A673 (cell line): ENCODE data around the gene AGPAT3. TPM values are rescaled to one million over a fixed set of nuclear protein-coding genes. Genes with fewer than 3 reads are reported as not detected.

ENCODE experiments used
- BruUV-seq: library from RNA; stranded (reverse); fragments of 400-500 nt; replicated peaks from 2 replicates; lab custom pipeline; 2021; lab: Mats Ljungman, UMichigan
- CTCF ChIA-PET: fragments of 300-600 bp; sonication (Branson Sonifier 250); formaldehyde crosslinking; loops from one replicate; lab custom pipeline; 2022; ENCODE audit warnings: antibody characterized with exemption; lab: Charles Lee
- POLR2A ChIA-PET: fragments of 300-600 bp; sonication (Branson Sonifier 250); formaldehyde crosslinking; loops from one replicate; lab custom pipeline; 2022; ENCODE audit warnings: antibody characterized with exemption; ENCODE audit not compliant: low non-redundant PET; lab: Charles Lee
- DNase-seq: peaks from one replicate; pipeline ENCODE4 v3.0.0-alpha.2; 2015; ENCODE audit warnings: low spot score
- H3K27ac ChIP-seq: fragments of 200-600 bp; sonication (generic); 2 replicates; pipeline ENCODE4 v1.5.1; 2016; ENCODE audit warnings: mixed run types, low read depth, mild to moderate bottlenecking, mixed read lengths, antibody characterized with exemption, low read length; ENCODE audit not compliant: poor library complexity, severe bottlenecking
- H3K27me3 ChIP-seq: fragments of 200-600 bp; sonication (generic); replicated peaks from 2 replicates; pipeline ENCODE4 v1.6.1; 2017; ENCODE audit warnings: mixed run types, low read depth, mild to moderate bottlenecking, mixed read lengths, antibody characterized with exemption, low read length; ENCODE audit not compliant: insufficient read depth, poor library complexity
- H3K36me3 ChIP-seq: fragments of 200-600 bp; sonication (generic); 2 replicates; pipeline ENCODE4 v1.6.1; 2016; ENCODE audit warnings: mixed run types, mild to moderate bottlenecking, mixed read lengths, antibody characterized with exemption, low read length; ENCODE audit not compliant: insufficient read depth, poor library complexity, severe bottlenecking
- H3K4me1 ChIP-seq: fragments of 200-600 bp; sonication (generic); 2 replicates; pipeline ENCODE4 v1.6.1; 2017; ENCODE audit warnings: mixed run types, mild to moderate bottlenecking, mixed read lengths, antibody characterized with exemption, low read length; ENCODE audit not compliant: insufficient read depth, poor library complexity, severe bottlenecking
- H3K4me3 ChIP-seq: fragments of 200-600 bp; sonication (generic); 2 replicates; pipeline ENCODE4 v1.5.1; 2016; ENCODE audit warnings: low read depth, mixed run types, mild to moderate bottlenecking, mixed read lengths, low read length; ENCODE audit not compliant: poor library complexity, severe bottlenecking
- H3K9me3 ChIP-seq: fragments of 200-600 bp; sonication (generic); 2 replicates; pipeline ENCODE4 v1.6.1; 2016; ENCODE audit warnings: mixed run types, low read depth, mild to moderate bottlenecking, mixed read lengths, antibody characterized with exemption, low read length; ENCODE audit not compliant: poor library complexity, severe bottlenecking
- CTCF ChIP-seq: fragments of 300-800, 200-600 bp; sonication (generic); conservative IDR thresholded peaks from 2 replicates; pipeline ENCODE4 v1.5.1; 2017; ENCODE audit warnings: low read depth, mild to moderate bottlenecking, antibody characterized with exemption, low read length, moderate library complexity, mixed read lengths
- EZH2 ChIP-seq: fragments of 200-600 bp; sonication (generic); IDR thresholded peaks from 2 replicates; pipeline ENCODE4 v1.6.1; 2017; ENCODE audit warnings: borderline replicate concordance, low read depth, mild to moderate bottlenecking, mixed read lengths, antibody characterized with exemption, low read length; ENCODE audit not compliant: poor library complexity, severe bottlenecking
- intact Hi-C: fragments of 100-400 bp; cut with micrococcal nuclease; formaldehyde crosslinking; loops from one replicate; pipeline ENCODE4 v1.10.0; 2022; ENCODE audit not compliant: unreplicated experiment
- total RNA-seq: library from RNA; stranded (reverse); gene quantifications from 2 replicates; pipeline ENCODE4 v1.2.3, GENCODE V29; 2021

Gene AGPAT3
- total RNA-seq, 1 experiment from 2014 or later: 69.6 TPM

GRCh38 chr21:43938751-43939442, 73.9 kb downstream of the AGPAT3 start:
- ChIA-PET POLR2A (no interaction called here), CTCF (interaction anchor here (0.6 to 1.2 kb wide), 3 partner anchors 11 to 130 kb away, joined by 3 to 5 read pairs (median 3); no protein-coding TSS in a partner anchor)
- DNase-seq: peak; percentile 79
- BruUV-seq: no TSS peak
- Histone ChIP-seq H3K27me3 (no peaks in the 10 kb centered on the region), H3K36me3 (no peaks in the 10 kb centered on the region), H3K27ac (no peak overlapping the region), H3K4me1 (peaks cover 6% of the 10 kb centered on the region), H3K4me3 (no peak overlapping the region), H3K9me3 (no peaks in the 10 kb centered on the region)
- intact Hi-C loops: no loop called here
- TF ChIP-seq CTCF (peak; percentile 96), EZH2 (no peak)

- no peak for TF ChIP-seq EZH2
- TF ChIP-seq CTCF: peak; percentile 19; the same call in 1 of the 2 replicates
- Histone ChIP-seq H3K27me3 (no peaks in the 10 kb centered on the region), H3K36me3 (no peaks in the 10 kb centered on the region), H3K9me3 (no peaks in the 10 kb centered on the region), H3K27ac (no peak overlapping the region), H3K4me3 (no peak overlapping the region), H3K4me1 (peaks cover 6% of the 10 kb centered on the region)
- CTCF ChIA-PET: interaction anchor here (0.6 kb wide), 1 partner anchor 131 kb away, joined by 3 read pairs; no protein-coding TSS in a partner anchor
- POLR2A ChIA-PET: no interaction called here
- no peak for DNase-seq
- BruUV-seq: no TSS peak
- intact Hi-C loops: no loop called here
These were observed 74.7 kb downstream of the AGPAT3 start for GRCh38 chr21:43939443-43940328.

- intact Hi-C loops: no loop called here
- no peak for TF ChIP-seq CTCF
- no peak for TF ChIP-seq EZH2
- Histone ChIP-seq H3K27ac (no peak overlapping the region), H3K4me1 (peaks cover 6% of the 10 kb centered on the region), H3K36me3 (no peaks in the 10 kb centered on the region), H3K4me3 (no peak overlapping the region), H3K27me3 (no peaks in the 10 kb centered on the region), H3K9me3 (no peaks in the 10 kb centered on the region)
- BruUV-seq: no TSS peak
- no peak for DNase-seq
- ChIA-PET POLR2A (no interaction called here), CTCF (no interaction called here)
These were observed 75.5 kb downstream of the AGPAT3 start for GRCh38 chr21:43940329-43941050.
